ENCODE measurements around the gene CACNG3. TPM values are rescaled to one million over a fixed set of nuclear protein-coding genes. Genes with fewer than 3 reads are reported as not detected.

Gene CACNG3
- total and polyA plus RNA-seq, 2 donors (not counting 1 experiment from before 2014, with no cell fraction given): not detected

- Mint-ChIP-seq H3K27ac (no peak overlapping the region), H3K9me3 (ENCODE audit: insufficient read depth) (no peaks in the 10 kb centered on the region), H3K4me1 (no peaks in the 10 kb centered on the region), H3K27me3 (peaks cover 39% of the 10 kb centered on the region), H3K4me3 (no peak overlapping the region)
- TF ChIP-seq CTCF (IDR thresholded peaks at IDR 0.05): no peak
- no peak for TF ChIP-seq EZH2 (IDR thresholded peaks at IDR 0.05; ENCODE audit: borderline replicate concordance, insufficient read depth, low read depth, low read length, poor library complexity, severe bottlenecking)
- Histone ChIP-seq H2AFZ (ENCODE audit: insufficient read depth, low read depth, low read length, poor library complexity, severe bottlenecking) (no peak overlapping the region), H3K79me2 (ENCODE audit: control insufficient read depth, insufficient read depth, low read length) (no peaks in the 10 kb centered on the region), H3K27me3 (replicated peaks in 1 of 4; ENCODE audit: control extremely low read depth in 1 of 4, control insufficient read depth in 3 of 4, insufficient read depth in 4 of 4, low read length in 3 of 4) (peaks cover 0 to 17% (median 5%) of the 10 kb centered on the region in 4 experiments), H3K9ac (ENCODE audit: low read length) (no peak overlapping the region), H3K4me2 (replicated peaks; ENCODE audit: low read depth, low read length, poor library complexity, severe bottlenecking) (no peak overlapping the region), H3K27ac (ENCODE audit: low read length in 2 of 2) (no peak overlapping the region), H3K4me3 (ENCODE audit: control extremely low read depth in 1 of 5, extremely low read depth in 1 of 5, insufficient read depth in 1 of 5, low read depth in 2 of 5, low read length in 4 of 5) (no peak overlapping the region), H4K20me1 (ENCODE audit: control insufficient read depth, insufficient read depth, low read length, poor library complexity, severe bottlenecking) (no peaks in the 10 kb centered on the region), H3K4me1 (ENCODE audit: control insufficient read depth in 2 of 2, insufficient read depth in 2 of 2, low read length in 2 of 2) (no peaks in the 10 kb centered on the region), H3K36me3 (replicated peaks in 1 of 2; ENCODE audit: control extremely low read depth in 1 of 2, control insufficient read depth in 1 of 2, extremely low read depth in 1 of 2, insufficient read depth in 2 of 2, low read length in 1 of 2) (no peaks in the 10 kb centered on the region), H3K9me3 (ENCODE audit: control extremely low read depth in 1 of 3, control insufficient read depth in 2 of 3, insufficient read depth in 1 of 3, low read length in 2 of 3) (no peaks in the 10 kb centered on the region)
- ATAC-seq (ENCODE audit: low read depth) (no peak), DNase-seq (no peak)
- ChIA-PET POLR2A (no interaction called here), CTCF (no interaction called here)
- WGBS (ENCODE audit: insufficient coverage): no CpG with 5 or more reads among the region's 3 CpGs
- intact Hi-C loops (cut with micrococcal nuclease): no loop called here
Measured at GRCh38 chr16:24289166-24289700, 33.1 kb downstream of the CACNG3 start.

- Mint-ChIP-seq H3K4me3 (no peak overlapping the region), H3K4me1 (no peaks in the 10 kb centered on the region), H3K27me3 (peaks cover 39% of the 10 kb centered on the region), H3K9me3 (ENCODE audit: insufficient read depth) (no peaks in the 10 kb centered on the region), H3K27ac (no peak overlapping the region)
- no peaks in the 10 kb centered on the region for H3K4me1 ChIP-seq (ENCODE audit: control insufficient read depth in 2 of 2, insufficient read depth in 2 of 2, low read length in 2 of 2)
- WGBS (ENCODE audit: insufficient coverage): 65% methylated on average over 10 of the region's 10 CpGs
- H3K27me3 ChIP-seq (replicated peaks in 1 of 4; ENCODE audit: control extremely low read depth in 1 of 4, control insufficient read depth in 3 of 4, insufficient read depth in 4 of 4, low read length in 3 of 4): peaks cover 0 to 11% (median 5%) of the 10 kb centered on the region in 4 experiments
- H3K27ac ChIP-seq (ENCODE audit: low read length in 2 of 2): no peak overlapping the region
- no peaks in the 10 kb centered on the region for H4K20me1 ChIP-seq (ENCODE audit: control insufficient read depth, insufficient read depth, low read length, poor library complexity, severe bottlenecking)
- ChIA-PET POLR2A (no interaction called here), CTCF (no interaction called here)
- intact Hi-C loops (cut with micrococcal nuclease): no loop called here
- ATAC-seq (ENCODE audit: low read depth) (no peak), DNase-seq (no peak)
- no peak overlapping the region for H3K4me3 ChIP-seq (ENCODE audit: control extremely low read depth in 1 of 5, extremely low read depth in 1 of 5, insufficient read depth in 1 of 5, low read depth in 2 of 5, low read length in 4 of 5)
- H3K79me2 ChIP-seq (ENCODE audit: control insufficient read depth, insufficient read depth, low read length): no peaks in the 10 kb centered on the region
- no peak overlapping the region for H2AFZ ChIP-seq (ENCODE audit: insufficient read depth, low read depth, low read length, poor library complexity, severe bottlenecking)
- no peaks in the 10 kb centered on the region for H3K36me3 ChIP-seq (replicated peaks in 1 of 2; ENCODE audit: control extremely low read depth in 1 of 2, control insufficient read depth in 1 of 2, extremely low read depth in 1 of 2, insufficient read depth in 2 of 2, low read length in 1 of 2)
- no peak overlapping the region for H3K4me2 ChIP-seq (replicated peaks; ENCODE audit: low read depth, low read length, poor library complexity, severe bottlenecking)
- H3K9ac ChIP-seq (ENCODE audit: low read length): no peak overlapping the region
- H3K9me3 ChIP-seq (ENCODE audit: control extremely low read depth in 1 of 3, control insufficient read depth in 2 of 3, insufficient read depth in 1 of 3, low read length in 2 of 3): no peaks in the 10 kb centered on the region
- no peak for TF ChIP-seq EZH2 (IDR thresholded peaks at IDR 0.05; ENCODE audit: borderline replicate concordance, insufficient read depth, low read depth, low read length, poor library complexity, severe bottlenecking)
- TF ChIP-seq CTCF (IDR thresholded peaks at IDR 0.05): no peak
Measured at GRCh38 chr16:24291932-24292331, 35.8 kb downstream of the CACNG3 start.
